MM.1S (cell line): ENCODE measurements around the gene ALG14.

ENCODE experiments used
- CTCF ChIP-seq: fragments of 300-600 bp; sonication (generic); IDR thresholded peaks from 2 replicates; pipeline ENCODE4 v1.5.1; 2016; ENCODE audit warnings: antibody characterized with exemption, low read length, mixed read lengths
- EZH2 ChIP-seq: fragments of 300-600 bp; sonication (generic); optimal IDR thresholded peaks from 2 replicates; pipeline ENCODE3; 2017; ENCODE audit warnings: low read depth, mild to moderate bottlenecking, antibody characterized with exemption, low read length, mixed read lengths
- EZH2phosphoT487 ChIP-seq: fragments of 300-600 bp; sonication (generic); IDR thresholded peaks from 2 replicates; pipeline ENCODE4 v1.6.1; 2018; ENCODE audit warnings: antibody characterized with exemption, low read length

- TF ChIP-seq CTCF, result no peak
- no peak for TF ChIP-seq EZH2
- no peak for TF ChIP-seq EZH2phosphoT487
These were observed 137.7 kb downstream of the ALG14 start for GRCh38 chr1:94935034-94935433.
